GM19240 (cell line): Measurements from ENCODE around the gene HYCC1.
"Not testable (repeated sequence)": the region's sequence is repeated elsewhere in the genome, so short reads cannot be mapped to it uniquely, and the experiment has no call there.

Experiments
- DNase-seq: peaks from one replicate; pipeline ENCODE4 v3.0.0; 2011; ENCODE audit warnings: low spot score; ENCODE audit not compliant: insufficient read length

The HYCC1 gene

DNA sequence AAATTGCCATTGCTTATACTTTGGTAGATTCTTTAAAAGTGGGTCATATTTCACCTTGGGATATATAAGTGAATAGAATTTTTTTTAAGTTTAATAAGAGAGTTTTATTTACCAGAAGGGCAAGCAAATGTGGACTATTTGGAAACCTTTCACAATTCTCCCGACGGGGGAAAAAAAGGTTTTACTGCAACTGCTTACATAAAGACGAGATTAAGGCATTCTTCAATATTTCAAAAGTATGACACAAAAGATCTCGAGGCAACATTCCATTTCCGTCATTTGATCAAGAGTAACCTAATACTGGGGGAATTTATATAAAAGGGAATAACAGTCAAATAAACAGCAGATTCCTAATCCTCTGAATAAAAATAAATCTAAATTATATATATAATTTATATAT, 28.5 kb downstream of the HYCC1 start:
- DNase-seq: no peak

DNA sequence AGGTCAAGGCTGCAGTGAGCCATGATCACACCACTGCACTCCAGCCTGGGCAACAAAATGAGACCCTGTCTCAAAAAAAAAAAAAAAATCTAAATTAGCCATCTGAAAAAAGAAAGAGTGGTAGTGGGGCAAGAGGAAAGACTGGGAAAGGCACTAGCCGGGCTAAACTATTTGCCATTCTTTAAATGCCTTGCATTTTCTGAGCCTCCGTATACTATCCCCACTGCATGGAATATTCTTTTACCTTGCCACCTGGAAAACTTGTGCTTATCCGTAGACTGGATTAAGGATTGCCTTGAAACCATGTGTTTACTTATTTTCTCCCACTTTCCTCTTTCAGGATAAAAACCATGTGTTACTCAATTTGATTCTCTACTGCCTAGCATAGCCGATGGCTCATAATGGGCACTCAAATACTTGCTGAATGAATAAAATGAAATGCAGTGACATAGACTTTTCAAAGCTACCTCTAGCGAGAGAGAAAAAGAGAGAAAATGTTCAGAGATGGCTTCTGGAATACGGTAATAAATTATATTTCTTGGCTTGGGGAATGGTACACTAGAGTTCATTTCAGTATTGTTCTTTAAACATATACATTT, 30.6 kb downstream of the HYCC1 start:
- DNase-seq: no peak

DNA sequence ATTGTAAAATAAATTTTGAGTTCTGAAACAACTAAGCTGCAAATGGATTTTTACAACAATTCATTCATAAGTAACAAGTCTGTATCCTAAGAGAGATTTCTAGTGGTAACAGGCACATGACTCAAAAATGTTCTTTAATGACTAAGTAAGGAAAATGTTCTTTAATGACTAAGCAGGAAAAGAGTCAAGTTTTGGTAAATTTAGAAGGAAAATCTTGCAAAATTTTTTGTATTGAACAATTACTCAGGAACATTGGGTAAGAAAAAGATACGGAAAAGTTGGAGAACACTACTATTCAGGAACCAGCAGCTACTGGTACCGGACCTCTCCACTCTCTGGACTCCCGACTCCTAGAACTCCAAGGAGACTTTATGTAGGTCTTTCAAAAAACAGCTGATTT, 33.5 kb downstream of the HYCC1 start:
- no peak for DNase-seq

DNA sequence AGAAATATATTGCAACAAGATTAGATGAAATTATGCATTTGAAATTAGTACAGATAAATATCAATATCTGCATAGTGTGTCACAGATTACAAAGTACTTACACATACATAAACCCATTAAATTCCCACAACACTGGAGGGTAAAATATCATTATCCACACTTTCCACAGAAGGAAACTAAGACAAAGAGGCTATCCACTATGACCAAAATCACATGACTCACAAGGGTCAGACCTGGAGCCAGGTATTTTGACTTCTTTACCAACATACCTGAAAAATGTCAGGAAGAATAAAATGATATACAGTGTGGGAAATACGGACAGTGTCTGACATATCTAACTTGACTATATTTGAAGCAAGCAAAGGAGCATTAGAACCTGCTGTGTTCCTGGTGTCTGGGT, 34.1 kb downstream of the HYCC1 start:
- DNase-seq: no peak

DNA sequence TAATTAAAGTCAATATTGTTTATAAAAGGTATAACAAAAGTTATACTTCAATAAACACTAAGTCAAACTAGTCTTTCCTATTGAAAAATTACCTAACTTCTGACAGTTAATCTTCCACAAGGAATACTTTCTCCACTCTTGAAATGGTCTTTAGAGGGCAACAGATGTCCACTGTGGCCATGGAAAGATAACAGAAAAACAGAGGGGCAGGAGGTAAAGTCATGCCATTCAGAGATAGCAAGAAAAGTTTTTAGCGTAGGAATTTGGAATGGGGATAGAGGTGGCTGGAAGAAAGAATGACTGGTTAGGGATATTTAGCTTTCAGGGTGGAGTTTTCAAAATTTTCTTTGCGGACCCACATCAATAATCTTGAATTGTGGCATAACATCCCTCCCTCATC, 34.7 kb downstream of the HYCC1 start:
- DNase-seq: no peak

DNA sequence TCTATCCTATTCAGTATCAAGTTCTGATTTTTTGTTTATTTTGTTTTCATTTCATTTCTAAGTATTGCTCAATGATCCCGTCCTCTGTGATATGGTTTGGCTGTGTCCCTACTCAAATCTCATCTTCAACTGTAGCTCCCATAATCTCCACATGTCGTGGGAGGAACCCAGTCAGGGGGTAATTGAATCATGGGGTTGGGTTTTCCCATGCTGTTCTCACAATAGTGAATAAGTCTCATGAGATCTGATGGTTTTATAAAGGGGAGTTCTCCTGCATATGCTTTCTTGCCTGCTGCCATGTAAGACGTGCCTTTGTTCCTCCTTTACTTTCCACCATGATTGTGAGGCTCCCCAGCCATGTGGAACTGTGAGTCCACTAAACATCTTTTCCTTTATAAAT, 39.3 kb downstream of the HYCC1 start:
- not testable (repeated sequence) for DNase-seq

DNA sequence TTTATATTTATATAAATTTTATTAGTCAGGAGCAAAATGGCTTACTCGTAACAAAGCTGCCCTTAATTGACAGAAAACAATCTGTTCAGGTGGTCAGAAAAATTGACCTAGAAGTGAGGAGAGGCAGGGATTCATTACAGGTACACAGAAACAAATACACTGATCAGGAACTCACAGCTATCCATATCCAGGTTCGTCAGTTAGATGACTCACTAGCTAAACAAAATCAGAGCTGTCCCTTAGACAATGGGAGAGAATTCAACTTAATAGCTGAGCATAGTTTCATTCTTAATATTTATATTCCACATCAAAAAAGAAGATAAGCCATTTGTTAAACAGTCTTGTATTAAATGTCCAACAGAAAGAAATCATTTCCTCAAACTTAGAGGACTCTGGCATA, 41.7 kb downstream of the HYCC1 start:
- no peak for DNase-seq

DNA sequence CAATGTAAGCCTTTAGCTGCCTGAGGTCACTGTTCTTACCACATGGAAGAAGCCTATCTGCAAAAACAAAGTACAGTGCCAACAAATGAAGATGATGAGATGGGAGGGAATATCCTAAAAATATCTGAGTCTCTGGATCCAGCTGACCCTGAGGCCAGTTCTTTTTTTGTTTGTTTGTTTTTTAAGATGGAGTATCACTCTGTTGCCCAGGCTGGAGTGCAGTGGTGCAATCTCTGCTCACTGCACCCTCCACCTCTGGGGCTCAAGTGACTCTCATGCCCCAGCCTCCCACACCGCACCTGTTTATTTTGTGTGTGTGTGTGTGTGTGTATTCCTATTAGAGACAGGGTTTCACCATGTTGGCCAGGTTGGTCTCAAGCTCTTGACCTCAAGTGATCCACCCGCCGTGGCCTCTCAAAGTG, 44.9 kb downstream of the HYCC1 start:
- no peak for DNase-seq
